Sigmoid colon (tissue), 7 donors: ENCODE measurements around the gene SDCCAG8. TPM values are rescaled to one million over a fixed set of nuclear protein-coding genes. Genes with fewer than 3 reads are reported as not detected.

Experiments used
- DNase-seq: peaks from one replicate; pipeline ENCODE4 v3.0.0-alpha.2; 2019
- H3K27ac ChIP-seq, 4 donors: fragments of 200-600 bp; sonication (generic); one replicate each; pipeline ENCODE4 v1.5.1; 2016 to 2019; ENCODE audit warnings: mild to moderate bottlenecking in 1 of 4
- H3K27me3 ChIP-seq, 3 donors: fragments of 200-600 bp; sonication (generic); one replicate each; pipeline ENCODE4 v1.5.1; 2019; ENCODE audit warnings: mild to moderate bottlenecking in 1 of 3
- H3K36me3 ChIP-seq, 4 donors: fragments of 200-600 bp; sonication (generic); one replicate each; pipeline ENCODE4 v1.5.1; 2016 to 2019
- H3K4me1 ChIP-seq, 4 donors: fragments of 200-600 bp; sonication (generic); one replicate each; pipeline ENCODE4 v1.5.1; 2017 to 2019
- H3K4me3 ChIP-seq, 4 donors: fragments of 200-600 bp; sonication (generic); one replicate each; pipeline ENCODE4 v1.5.1; 2017 to 2019; ENCODE audit warnings: mild to moderate bottlenecking in 2 of 4, moderate library complexity in 1 of 4
- H3K9me3 ChIP-seq, 4 donors: fragments of 200-600 bp in 3 of 4; sonication (generic) in 3 of 4; one replicate each; pipeline versions ENCODE4 v1.5.1 to v1.6.1; 2013 to 2019
- CTCF ChIP-seq, 4 experiments: fragments of 450-650 bp in 3 of 4; fragments of 200-600 bp in 1 of 4; IDR thresholded peaks; one replicate each; pipeline ENCODE4 v1.5.1; 2016 to 2019; ENCODE audit warnings: antibody characterized with exemption in 4 of 4, mild to moderate bottlenecking in 3 of 4, moderate library complexity in 2 of 4
- EP300 ChIP-seq, 4 donors: sonication (generic); formaldehyde crosslinking; IDR thresholded peaks; one replicate each; pipeline ENCODE4 v1.6.1; 2017; ENCODE audit warnings: antibody characterized with exemption in 4 of 4
- POLR2A ChIP-seq, 2 donors: fragments of 450-650 bp; IDR thresholded peaks; one replicate each; pipeline ENCODE4 v1.6.1; 2016; ENCODE audit warnings: antibody characterized with exemption in 2 of 2, mild to moderate bottlenecking in 2 of 2, moderate library complexity in 2 of 2
- POLR2AphosphoS5 ChIP-seq, 4 donors: sonication (generic); formaldehyde crosslinking; IDR thresholded peaks; one replicate each; pipeline ENCODE4 v1.6.1; 2017; ENCODE audit warnings: antibody characterized with exemption in 4 of 4
- WGBS, 2 donors: extraction: QIAGEN DNeasy Blood & Tissue Kit; methylation state at CpG; one replicate each; pipeline ENCODE4 v1.1.7; 2013; 5-methylcytosine and 5-hydroxymethylcytosine counted together
- intact Hi-C: fragments of 100-400 bp; cut with DNase I; formaldehyde crosslinking; loops from one replicate; pipeline ENCODE4 v1.15.1; 2023
- polyA plus RNA-seq, 3 donors: library from polyadenylated mRNA; stranded (reverse); fragments of 200-250 nt; gene quantifications; one replicate each; pipeline ENCODE4 v1.2.3, GENCODE V29; 2013
- total RNA-seq, 4 donors: library from RNA; depleted of rRNA; stranded (reverse); fragments of >200 nt; gene quantifications; one replicate each; pipeline ENCODE4 v1.1.0, GENCODE V29; 2016
- donor health status: healthy with polysubstance abuse.
- donor health status: Bipolar disorder and iron deficiency.
- donor health status: healthy.

SDCCAG8 gene
- total and polyA plus RNA-seq, 7 donors = 15.6 to 49.7 (median 30.3) TPM

GRCh38 chr1:243520831-243521230 lies 265.0 kb downstream of the SDCCAG8 start:
- H3K4me3 ChIP-seq = no peak overlapping the region
- no peak for DNase-seq
- TF ChIP-seq EP300 (IDR thresholded peaks at IDR 0.05) (no peak), POLR2AphosphoS5 (IDR thresholded peaks at IDR 0.05) (no peak), CTCF (IDR thresholded peaks at IDR 0.05) (no peak), POLR2A (IDR thresholded peaks at IDR 0.05) (no peak)
- no peaks in the 10 kb centered on the region for H3K27me3 ChIP-seq
- 62 to 85% methylated on average over 1 of the region's 1 CpG for WGBS, 2 donors
- intact Hi-C loops = no loop called here
- H3K36me3 ChIP-seq = no peaks in the 10 kb centered on the region
- no peaks in the 10 kb centered on the region for H3K9me3 ChIP-seq
- peaks cover 0 to 21% (median 14%) of the 10 kb centered on the region in 4 donors for H3K4me1 ChIP-seq
- no peak overlapping the region for H3K27ac ChIP-seq

GRCh38 chr1:243523766-243524165 lies 267.9 kb downstream of the SDCCAG8 start:
- Histone ChIP-seq H3K4me1 (peaks cover 0 to 21% (median 14%) of the 10 kb centered on the region in 4 donors), H3K4me3 (no peak overlapping the region), H3K36me3 (no peaks in the 10 kb centered on the region), H3K27ac (no peak overlapping the region), H3K9me3 (no peaks in the 10 kb centered on the region), H3K27me3 (no peaks in the 10 kb centered on the region)
- TF ChIP-seq POLR2AphosphoS5 (IDR thresholded peaks at IDR 0.05) (no peak), EP300 (IDR thresholded peaks at IDR 0.05) (no peak), POLR2A (IDR thresholded peaks at IDR 0.05) (no peak), CTCF (IDR thresholded peaks at IDR 0.05) (no peak)
- intact Hi-C loops = no loop called here
- no peak for DNase-seq
- 90 to 94% methylated on average over 5 of the region's 5 CpGs for WGBS, 2 donors

GRCh38 chr1:243525085-243525487 lies 269.2 kb downstream of the SDCCAG8 start:
- intact Hi-C loops = no loop called here
- 82 to 86% methylated on average over 2 of the region's 2 CpGs for WGBS, 2 donors
- no peak overlapping the region for H3K4me3 ChIP-seq
- TF ChIP-seq POLR2A (IDR thresholded peaks at IDR 0.05) (no peak), CTCF (IDR thresholded peaks at IDR 0.05) (no peak)
- H3K36me3 ChIP-seq = no peaks in the 10 kb centered on the region
- no peak for DNase-seq
- H3K27ac ChIP-seq = peak overlapping the region in 1 of 4 donors; percentile 20
- H3K4me1 ChIP-seq = peaks cover 0 to 21% (median 14%) of the 10 kb centered on the region in 4 donors
- no peaks in the 10 kb centered on the region for H3K9me3 ChIP-seq
- H3K27me3 ChIP-seq = no peaks in the 10 kb centered on the region

- TF ChIP-seq CTCF (IDR thresholded peaks at IDR 0.05) (no peak), POLR2AphosphoS5 (IDR thresholded peaks at IDR 0.05) (no peak), EP300 (IDR thresholded peaks at IDR 0.05) (no peak), POLR2A (IDR thresholded peaks at IDR 0.05) (no peak)
- intact Hi-C loops = no loop called here
- Histone ChIP-seq H3K4me1 (peaks cover 0 to 15% (median 12%) of the 10 kb centered on the region in 4 donors), H3K27me3 (no peaks in the 10 kb centered on the region), H3K4me3 (no peak overlapping the region), H3K9me3 (no peaks in the 10 kb centered on the region), H3K36me3 (no peaks in the 10 kb centered on the region), H3K27ac (no peak overlapping the region)
- no peak for DNase-seq
- 95% methylated on average over 7 of the region's 7 CpGs for WGBS, 2 donors
These were observed 270.3 kb downstream of the SDCCAG8 start for GRCh38 chr1:243526180-243526579.

GRCh38 chr1:243528459-243529121 lies 272.7 kb downstream of the SDCCAG8 start:
- Histone ChIP-seq H3K36me3 (no peaks in the 10 kb centered on the region), H3K27ac (no peak overlapping the region), H3K4me3 (no peak overlapping the region), H3K4me1 (peaks cover 0 to 14% (median 12%) of the 10 kb centered on the region in 4 donors), H3K27me3 (no peaks in the 10 kb centered on the region), H3K9me3 (no peaks in the 10 kb centered on the region)
- no peak for TF ChIP-seq POLR2A (IDR thresholded peaks at IDR 0.05)
- no peak for TF ChIP-seq CTCF (IDR thresholded peaks at IDR 0.05)
- TF ChIP-seq POLR2AphosphoS5 (IDR thresholded peaks at IDR 0.05) = no peak
- intact Hi-C loops = no loop called here
- 95 to 99% methylated on average over 2 of the region's 2 CpGs for WGBS, 2 donors
- no peak for DNase-seq
